GM21619 (cell line): ENCODE data around the gene RARG.

Experiments used
- ATAC-seq: cut with Tn5 transposase; IDR thresholded peaks from one replicate; pipeline ENCODE4 v1.9.1; 2021; ENCODE audit not compliant: unreplicated experiment

The RARG gene

DNA sequence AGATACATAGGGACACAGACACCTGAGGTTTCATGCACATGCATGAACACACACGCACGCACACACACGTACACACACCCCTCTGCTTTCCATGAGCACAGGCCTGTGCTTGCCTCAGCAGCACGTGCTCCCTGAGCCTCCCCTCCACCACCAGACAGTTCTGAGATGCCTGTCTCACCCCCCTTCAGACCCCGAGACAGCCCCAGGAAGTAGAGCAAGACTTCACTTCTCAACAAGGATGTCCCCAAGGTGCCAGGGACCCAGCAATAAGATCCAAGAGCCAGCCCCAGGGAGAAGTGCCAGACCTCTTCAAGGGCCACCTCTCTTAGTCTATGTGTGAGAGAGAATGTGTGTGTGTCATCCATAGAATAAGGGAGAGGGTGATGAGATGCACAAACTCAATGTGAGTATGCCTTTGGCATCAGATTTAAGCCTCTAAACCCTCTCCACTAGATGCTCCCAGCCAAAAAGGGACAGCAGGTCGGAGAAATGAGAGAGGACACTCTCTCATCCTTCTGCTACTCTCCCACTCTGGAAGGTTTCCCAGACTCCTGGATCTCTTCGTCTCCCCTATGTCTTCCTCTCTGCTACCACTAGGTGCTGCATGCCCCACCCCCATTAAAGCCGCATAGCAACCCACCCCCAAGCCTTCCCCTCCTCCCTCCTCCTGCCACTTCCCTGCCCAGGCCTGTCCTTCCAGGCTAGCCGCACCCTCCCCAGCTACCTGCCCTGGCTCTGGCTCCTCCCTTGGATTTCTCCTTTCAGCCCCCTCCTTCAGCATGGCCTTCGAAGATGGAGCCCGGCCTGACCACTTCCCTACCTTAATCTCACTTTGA is 7.7 kb downstream of the RARG start:
- no peak for ATAC-seq

DNA sequence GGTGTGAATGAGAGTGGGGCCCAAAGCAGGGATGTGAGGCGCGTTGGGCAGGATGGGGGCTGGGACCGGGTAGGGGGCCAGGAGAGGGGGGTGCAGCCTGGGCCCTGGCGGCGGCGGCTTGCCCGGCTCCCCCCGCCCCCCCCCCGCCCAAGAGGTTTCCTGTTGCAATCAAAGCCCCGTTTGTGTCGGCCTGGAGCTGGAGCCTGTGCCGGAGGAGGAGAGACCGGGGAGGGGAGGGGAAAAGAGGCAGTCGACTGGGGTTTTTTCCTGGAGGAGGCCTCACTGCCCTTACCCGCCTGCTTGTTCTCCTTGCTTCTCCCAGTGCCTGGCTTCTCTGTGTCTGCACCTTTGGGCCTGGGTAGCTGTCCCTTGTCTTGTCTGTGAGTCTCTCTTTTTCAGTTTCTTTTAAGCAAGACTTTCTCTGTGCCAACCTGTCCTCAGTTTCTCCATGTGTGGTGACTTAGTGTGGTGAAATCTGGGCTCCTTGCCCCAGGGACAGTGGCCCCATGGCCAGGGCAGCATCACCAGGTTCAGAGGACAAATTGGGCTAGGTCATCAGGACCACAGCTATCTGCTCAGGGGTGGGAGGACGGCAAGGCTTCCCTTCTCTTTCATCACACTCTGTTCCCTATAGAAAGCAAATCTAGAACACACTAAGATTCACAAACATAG is 8.5 kb downstream of the RARG start:
- no peak for ATAC-seq

DNA sequence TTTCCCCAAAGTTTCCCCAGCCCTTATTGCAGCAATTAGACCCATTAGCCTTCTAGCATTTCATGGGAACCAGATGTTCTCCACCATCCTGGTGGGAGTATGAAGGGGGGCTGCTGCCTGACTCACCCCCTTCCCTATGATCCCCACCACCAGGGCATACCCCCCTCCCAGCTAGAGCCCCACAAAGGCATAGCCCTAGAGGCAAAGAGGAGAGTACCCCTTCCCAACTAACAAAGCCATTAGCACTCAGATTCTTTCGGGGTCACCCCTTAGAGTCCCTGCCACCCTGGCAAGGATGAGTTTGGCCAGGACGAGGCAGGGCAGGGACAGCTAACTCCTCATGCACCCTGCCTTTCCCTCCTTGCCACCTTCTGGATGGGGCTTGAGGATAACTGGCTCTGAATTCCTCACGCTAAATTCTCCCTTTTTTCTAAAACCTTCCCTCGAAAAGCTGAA is 9.2 kb downstream of the RARG start:
- no peak for ATAC-seq

GRCh38 chr12:53222170-53222721 is 9.8 kb downstream of the RARG start:
- no peak for ATAC-seq

DNA sequence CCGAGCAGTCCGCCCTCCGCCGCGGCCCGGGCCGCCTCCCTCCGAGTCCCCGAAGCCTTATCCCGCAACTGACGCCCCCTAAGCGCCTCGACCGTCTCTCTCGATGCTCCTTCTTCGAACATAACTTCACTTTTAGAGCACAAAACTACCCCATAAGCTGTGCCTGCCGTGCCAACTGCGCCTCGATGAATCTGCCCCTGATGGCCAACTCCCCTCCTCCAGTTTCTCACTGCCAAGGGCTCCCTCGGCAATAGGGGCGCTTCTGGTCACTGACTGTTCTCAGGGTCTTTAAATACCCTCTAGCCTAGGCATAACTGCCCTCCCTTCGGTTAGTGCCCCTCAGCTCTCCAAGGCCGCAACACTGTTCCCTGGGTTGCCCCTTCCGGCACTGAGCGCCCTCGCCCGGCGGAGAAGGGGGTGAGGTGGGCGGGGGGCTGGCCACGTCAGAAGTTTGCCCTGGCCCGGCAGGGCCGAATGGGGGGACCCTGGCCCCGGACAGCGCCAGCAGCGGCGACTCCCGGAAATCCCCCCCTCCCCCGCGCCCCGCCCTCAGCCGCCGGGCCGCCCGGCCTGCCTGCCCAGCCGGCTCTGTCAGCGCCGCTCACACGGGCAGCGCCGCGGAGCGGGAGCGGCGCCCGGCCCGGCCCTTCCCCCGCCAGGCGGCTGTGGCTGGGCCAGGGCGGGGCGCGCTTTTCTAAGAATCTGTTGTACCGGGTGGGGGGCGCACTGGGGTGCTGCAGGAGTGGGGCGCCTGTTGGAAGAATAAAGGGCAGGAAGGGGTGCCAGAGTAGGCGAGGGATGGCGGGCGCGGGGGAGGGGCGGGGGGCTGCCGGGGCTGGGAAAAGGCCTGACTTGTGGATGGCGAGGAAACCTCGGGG is 10.6 kb downstream of the RARG start:
- ATAC-seq, result peak; percentile 31

DNA sequence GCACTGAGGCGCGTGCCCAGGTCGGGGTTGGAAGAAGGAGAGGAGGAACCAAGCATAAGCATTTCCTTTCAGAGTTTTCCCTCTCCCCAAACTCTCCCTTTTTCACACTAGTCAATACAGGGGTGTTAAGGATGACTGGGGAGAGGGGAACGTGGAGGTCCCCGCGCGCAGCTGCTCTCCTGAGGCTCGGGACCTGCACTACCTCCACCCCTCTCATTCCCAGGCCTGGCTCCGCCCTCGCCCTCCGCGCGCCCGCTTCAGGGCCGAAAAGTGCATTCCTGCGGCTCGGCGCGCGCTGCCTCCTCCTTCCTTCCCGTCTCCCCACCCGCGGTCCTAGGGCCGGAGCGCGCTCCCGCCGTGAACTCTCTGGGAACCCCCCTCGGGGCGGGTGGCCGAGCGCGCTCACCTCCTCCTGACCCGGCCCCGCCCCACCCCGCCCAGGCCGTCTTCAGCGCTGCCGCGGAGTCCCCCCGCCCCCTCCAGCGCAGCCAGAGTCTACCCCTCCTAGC is 11.3 kb downstream of the RARG start:
- peak; percentile 51 for ATAC-seq

DNA sequence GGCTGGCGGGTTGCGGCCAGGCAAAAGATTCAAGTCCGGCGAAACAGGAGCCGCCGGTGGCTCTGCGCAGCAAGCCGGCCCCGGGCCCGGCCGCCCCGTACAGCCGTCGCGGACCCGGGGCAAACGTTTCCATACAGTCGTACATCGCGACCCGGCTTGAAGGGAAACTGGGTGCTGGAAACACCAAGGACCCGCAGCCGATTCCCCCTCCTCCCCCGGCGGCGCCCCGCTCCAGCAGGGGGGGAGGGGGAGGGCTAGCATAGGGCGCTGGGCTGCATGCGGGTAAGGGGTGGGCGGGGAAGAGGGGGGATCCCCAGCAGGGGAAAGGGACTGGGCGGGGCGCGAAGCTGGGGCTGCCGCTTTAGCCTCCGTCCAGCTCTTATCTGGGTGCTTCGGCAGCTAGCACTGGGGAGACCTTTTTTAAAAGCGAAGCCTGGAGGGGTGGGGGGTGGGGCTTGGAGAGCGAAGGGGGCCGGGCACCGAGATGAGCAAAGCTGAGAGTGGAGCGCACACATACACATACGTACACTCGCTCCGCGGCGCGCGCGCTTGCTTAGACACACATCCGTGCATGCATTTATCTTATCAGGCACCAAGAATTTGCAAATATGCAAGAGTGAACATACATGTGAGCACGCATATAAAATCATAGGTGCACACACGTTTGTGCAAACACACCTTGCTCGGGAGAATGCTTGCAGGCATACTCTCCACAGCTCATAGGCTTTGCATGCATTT is 11.9 kb downstream of the RARG start:
- ATAC-seq, result peak; percentile 29

DNA sequence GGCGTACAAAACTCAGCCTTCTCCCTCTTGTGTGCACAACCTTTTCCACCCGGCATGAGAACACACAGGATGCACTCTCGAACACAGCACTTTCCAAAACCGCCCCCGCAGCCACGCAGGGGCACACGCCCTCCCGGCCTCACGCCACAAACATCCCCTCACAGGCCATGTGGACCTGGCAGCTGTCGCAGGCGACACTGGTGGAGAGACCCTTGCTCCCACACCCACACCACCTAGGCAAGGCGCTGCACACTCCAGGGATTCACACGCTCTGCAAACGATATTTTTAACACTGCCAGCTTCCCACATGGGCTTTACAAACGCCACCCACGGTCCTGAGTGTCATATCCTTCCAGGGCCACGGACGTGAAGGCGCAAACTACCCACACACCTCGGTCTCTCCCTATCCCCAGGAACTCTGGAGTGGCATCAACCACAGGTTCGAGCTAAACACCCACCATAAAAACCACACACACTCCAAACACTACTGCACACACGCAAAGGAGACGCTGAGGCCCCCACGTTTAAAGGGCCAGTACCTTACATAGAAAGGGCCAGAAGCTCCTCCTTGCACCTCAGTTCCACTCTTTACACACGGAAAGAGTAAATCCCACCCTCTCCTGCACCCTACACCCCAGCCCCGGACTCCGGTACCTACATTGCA is 12.6 kb downstream of the RARG start:
- ATAC-seq, result no peak

- no peak for ATAC-seq
Observed at GRCh38 chr12:53218551-53219291, 13.3 kb downstream of the RARG start.

DNA sequence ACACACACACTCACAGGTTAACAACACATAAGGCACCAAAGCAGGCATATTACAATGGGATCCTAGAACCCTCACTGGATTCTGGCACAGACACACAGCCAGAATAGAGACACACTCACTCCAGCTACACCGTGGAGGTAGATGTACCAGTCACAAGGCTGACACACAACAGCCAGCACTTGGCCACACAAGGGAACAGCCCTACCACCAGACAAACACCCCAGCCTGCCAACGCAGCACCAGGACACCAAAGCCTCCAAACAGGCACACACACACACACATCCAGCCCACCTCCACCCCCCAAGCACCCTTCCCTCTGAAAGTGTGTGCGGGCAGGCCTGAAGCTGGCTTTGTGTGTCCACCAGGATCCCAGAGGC is 14.1 kb downstream of the RARG start:
- ATAC-seq, result no peak

DNA sequence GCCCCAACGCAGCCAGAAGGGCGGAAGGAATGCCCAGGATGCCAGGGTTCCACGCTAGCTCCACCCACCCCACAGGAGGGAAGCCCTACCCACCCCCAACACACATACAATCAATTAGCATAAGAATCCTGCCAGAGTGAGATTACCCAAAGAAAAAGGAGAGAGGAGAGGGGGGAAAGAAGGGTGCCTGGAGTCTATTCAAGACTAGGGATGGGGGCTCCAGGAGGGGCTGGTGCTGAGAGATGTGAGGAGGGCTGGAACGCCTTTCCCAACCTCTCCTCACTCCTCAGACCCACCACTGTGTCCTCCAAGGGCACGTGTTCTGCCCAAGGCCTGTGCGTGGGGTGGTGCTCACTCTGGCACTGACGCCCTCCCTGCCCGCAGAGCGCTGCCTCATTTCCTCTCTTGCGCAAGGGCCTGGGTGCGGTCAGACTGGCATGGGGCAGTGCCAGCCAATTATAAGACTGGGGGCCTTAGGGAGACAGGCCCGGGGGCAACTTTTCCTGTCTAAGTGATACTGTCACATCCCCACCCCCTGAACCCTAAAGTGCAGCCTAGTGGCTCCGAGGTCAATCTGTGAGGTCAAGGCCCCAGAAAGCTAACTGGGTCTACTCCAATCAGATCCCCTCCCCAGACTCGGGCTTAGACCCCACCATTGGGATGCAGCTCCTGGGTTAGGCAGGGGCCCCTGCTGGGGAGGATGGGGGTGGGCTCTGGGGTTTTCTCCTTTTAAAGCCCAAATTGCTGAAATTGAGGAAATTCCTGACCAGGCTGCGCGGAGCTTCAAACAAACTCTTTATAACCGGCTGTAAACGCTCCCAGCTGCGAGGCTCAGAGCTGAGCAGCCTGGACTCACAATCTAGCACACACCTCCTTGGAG is 14.7 kb downstream of the RARG start:
- ATAC-seq, result no peak

- ATAC-seq, result no peak
Observed at GRCh38 chr12:53215497-53215896, 16.5 kb downstream of the RARG start.

DNA sequence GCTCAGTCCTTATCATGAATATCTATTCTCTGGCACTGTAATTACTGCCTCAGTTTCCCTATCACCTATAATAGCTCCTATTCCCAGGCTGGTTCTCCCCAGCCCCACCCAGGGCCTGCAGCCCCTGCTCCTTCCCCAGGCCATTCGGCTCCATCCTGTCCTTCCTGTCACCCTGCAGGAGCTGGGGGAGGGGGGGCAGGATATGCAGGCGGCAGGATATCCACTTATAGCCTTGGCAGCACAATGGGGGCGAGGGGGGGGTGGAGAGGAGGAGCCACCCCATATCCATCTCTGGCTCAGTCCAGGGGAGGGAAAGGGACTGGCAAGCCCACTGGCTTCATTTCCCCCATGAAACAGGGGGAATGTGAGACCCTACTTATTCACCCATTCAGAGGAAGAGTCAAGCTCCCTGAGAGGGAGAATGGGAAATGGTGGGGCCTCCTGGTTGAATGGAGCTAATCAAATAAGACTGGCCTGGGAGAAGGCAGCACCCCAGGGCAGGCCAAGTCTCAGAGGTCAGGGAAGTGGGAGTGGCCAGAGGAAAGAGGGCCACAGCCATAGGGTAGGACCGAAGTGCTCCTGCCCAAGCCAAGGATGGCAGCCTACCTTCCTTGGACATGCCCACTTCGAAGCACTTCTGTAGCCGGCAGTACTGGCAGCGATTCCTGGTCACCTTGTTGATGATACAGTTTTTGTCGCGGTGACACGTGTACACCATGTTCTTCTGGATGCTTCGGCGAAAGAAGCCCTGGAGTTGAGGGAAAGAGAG is 17.1 kb downstream of the RARG start:
- no peak for ATAC-seq

- ATAC-seq, result no peak
Observed at GRCh38 chr12:53214221-53214620, 17.8 kb downstream of the RARG start.

- ATAC-seq, result peak; percentile 43
Observed at GRCh38 chr12:53213348-53213747, 18.7 kb downstream of the RARG start.

- ATAC-seq, result no peak
Observed at GRCh38 chr12:53212931-53213330, 19.1 kb downstream of the RARG start.
